Keratinocyte (primary cell): ENCODE results near the gene FILIP1.

Experiments
- CTCF ChIP-seq, 3 experiments: IDR thresholded peaks in 1 of 3; conservative IDR thresholded peaks in 1 of 3; optimal IDR thresholded peaks in 1 of 3; 2 replicates in 2 of 3; 3 replicates in 1 of 3; pipeline versions ENCODE3 to v1.5.1; 2011; ENCODE audit warnings: low read length in 3 of 3, mild to moderate bottlenecking in 3 of 3, moderate library complexity in 2 of 3, control low read depth in 1 of 3, inconsistent platforms in 1 of 3; ENCODE audit not compliant: insufficient read depth in 2 of 3; ENCODE audit errors: extremely low read depth in 1 of 3
- EZH2 ChIP-seq: IDR thresholded peaks from one replicate; pipeline ENCODE4 v1.6.1; 2012; ENCODE audit warnings: inconsistent platforms, mild to moderate bottlenecking, low read length, moderate library complexity

DNA sequence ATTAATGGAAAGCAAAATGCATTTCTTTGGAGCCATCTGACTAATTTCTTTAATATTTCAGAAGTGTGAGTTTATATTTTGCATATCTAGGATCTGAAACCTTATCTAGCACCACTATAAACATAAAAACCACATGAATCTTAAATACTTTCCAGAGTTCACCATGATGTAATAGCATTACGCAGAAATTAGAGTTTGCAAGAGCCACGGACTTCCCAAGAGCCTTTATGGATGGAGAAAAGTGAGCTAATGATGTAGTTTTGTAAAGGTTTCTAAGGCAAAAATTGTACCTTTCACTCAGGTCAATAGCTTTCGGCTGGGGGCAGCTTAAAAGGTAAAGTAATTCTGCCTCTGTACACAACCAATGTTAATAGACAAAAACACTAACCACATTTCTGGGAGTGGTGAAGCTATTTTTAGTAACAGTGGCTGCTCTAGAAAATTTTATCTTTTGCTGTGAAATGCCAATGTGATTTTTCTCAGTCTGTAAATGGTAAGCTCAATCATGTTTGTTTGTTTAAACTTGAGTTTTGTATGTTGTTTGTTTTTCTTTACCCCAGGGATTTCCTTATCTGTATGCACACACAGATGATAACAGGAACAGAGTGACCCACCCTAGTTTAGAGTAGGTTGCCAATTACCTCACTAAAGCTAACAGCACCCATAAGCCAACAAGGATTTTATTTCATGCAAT is 80.5 kb downstream of the FILIP1 start:
- TF ChIP-seq CTCF (optimal IDR thresholded peaks at IDR 0.05 in 1 of 3, IDR thresholded peaks at IDR 0.05 in 1 of 3, conservative IDR thresholded peaks at IDR 0.05 in 1 of 3; ENCODE audit: extremely low read depth in 1 of 3, insufficient read depth in 2 of 3, low read length in 3 of 3), result no peak
- no peak for TF ChIP-seq EZH2
